NCI-H2171 treated with DMSO at 0.1 percent for 48 hours (cell line): ENCODE results near the gene CORO2B.

Experiments used
- DNase-seq: peaks from one replicate; lab custom pipeline; 2025; lab: John Stamatoyannopoulos, UW

Gene CORO2B

DNA sequence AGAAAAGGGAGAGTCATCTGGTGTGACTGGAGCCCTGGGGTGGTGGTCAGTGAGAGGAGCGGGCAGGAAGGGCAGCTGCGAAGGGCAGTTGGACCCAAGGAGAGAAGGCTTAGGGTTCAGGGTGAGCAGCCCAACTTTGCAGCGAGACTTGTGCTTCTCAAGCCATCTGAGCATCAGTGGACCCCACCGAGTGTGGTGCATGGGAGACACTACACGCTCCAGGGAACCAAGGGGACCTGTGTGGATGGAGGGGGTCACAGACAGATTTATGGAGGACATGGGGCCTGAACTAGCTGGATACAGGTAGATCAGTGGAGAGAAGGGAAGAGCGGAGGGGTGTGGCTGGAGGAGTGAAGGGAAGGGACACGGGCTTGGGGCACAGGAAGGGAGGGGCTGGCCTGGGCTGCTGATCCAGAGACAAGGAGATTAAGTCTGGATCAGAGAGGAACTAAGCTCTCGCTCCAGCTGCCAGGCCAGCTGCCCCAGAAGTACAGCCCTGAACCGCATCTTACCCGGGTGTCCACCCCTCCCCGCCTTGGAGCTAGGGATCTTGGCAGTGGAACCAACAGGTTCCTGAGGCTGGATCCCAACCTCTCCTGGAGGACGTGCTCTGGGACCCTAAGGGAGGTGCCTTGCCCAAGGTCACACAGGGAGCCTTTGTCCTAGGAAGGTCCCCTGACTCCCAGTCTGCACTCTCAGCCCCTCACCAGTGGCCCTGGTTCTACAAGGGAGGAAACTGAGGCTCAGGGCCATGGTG is 120.5 kb downstream of the CORO2B start:
- no peak for DNase-seq

DNA sequence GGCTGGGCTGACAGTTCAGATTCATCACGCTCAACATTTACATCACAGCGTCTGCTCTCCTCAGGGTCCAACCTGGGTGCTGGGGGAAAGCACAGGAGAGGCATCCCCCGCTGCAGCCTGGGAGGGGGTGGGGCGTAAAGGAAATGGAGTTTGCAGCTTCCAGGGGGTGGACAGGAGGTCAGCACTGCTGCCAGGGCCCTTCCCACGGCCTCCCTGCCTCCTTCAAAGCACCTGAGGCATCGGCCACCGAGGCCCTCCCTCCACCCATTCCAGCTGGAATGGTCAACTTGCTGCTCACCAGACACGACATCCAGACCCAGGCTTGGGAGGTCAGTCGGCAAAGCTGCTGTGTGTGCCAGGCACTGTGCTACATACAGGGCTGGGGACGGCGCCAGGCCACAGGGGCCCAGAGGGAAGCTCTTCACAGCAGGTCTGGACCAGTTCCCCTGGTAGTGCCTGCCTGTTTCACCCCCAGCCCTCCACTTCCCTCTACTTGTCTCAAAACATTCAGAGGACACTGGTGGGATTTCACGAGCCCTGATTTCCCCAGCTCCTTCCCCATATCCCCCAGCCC is 121.2 kb downstream of the CORO2B start:
- DNase-seq: no peak

DNA sequence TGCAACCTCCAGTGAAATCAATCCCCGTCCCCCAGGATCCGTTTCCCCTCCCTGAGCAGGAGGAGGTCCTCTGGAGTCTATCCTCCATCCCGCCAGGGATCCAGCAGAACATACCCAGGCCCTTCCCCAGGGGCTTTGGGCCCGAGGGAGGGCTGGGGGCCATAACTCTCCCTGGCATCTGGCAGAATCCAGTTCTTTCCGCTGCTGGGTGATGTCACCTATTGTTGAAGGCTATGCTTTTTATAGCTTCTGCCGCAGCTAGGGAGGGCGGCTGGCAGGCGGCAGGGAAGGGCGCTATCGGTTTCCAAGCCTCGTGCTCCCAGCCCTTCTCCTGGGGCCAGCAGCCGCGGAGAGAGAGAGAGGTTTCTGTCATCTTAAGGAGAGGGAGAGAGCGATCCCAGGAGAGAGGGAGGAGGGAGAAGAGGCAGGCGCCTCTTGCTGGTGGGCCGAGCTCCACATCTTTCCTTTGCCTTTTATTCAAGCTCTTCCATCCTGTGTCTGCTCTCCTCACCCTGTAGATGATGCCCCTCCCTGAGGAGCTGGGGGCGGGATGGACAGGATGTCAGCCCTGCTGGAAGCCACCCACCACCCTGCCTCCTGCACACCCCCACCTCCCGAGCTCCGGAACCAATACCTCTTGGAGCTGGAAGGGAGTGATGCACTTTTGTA is 121.8 kb downstream of the CORO2B start:
- peak; percentile 97 for DNase-seq

DNA sequence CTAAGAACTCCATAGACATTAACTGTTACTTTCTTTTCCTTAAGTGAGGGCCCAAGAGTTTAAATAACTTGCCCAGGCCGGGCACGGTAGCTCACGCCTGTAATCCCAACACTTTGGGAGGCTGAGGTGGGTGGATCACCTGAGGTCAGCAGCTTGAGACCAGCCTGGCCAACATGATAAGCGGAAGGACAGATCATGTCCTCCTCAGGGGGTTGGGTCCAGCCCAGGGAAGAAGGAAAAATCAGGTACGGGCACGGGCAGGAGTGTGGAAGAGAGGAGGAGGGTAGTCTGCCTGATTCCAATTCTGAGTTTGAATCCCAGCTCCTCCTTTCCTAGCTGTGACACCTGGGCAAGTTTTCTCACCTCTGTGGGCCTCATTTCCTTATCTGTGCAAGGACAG is 123.1 kb downstream of the CORO2B start:
- DNase-seq: no peak

DNA sequence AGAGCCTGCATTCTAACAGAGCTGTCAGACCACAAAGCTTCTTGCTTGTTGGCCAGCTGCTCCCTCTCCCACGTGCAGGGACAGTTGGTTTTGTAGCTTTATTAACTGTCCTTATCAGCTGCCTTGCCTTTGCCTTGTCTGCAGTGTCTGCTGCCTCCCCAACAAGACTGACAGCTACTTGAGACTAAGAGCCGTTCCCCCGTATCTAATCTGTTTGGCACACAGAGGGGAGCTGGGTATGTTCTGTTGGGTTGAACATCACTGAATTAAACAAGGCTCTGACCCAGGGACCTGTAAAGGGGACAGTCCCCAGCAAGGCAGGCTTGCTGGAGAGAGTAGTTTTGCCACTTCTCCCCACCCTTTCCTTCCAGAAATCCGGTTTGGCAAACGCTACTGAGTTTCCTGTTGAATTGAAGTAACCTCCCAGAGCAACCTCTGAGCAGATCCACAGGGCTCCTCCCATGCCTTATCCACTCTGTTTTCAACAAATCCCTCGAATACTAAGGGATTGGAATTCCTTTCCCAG is 125.8 kb downstream of the CORO2B start:
- DNase-seq: peak; percentile 34

DNA sequence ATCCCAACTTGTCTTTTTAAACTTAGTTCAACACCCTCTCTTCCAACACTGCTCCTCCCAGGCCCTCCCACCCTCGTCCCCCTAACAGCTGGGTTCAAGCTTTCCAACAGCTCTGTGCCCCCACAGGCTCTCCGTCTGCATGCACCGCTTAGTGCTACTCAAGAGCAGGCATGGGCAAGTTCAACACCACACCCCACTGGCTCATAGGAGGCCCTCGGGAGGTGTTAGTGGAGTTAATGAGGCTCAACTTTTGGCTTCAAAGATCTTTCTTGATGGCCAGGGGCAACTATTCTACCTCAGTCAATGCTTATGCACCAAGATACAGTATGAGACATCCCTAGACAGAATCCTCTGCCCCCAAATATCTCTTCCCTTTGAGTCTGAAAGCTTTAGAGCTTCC is 127.5 kb downstream of the CORO2B start:
- DNase-seq: no peak

DNA sequence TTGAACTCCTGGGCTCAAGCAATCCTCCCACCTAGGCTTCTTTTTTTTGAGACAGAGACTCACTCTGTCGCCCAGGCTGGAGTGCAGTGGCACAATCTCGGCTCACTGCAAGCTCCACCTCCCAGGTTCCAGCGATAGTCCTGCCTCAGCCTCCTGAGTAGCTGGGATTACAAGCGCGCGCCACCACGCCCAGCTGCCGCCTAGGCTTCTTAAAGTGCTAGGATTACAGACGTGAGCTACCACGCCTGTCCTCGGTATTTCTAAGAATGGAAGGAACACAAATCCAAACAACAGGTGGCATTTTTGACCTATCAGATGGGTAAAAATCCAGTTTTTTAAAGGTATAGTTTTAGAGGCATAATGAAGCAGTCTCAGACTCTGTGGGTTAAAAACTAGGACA is 128.1 kb downstream of the CORO2B start:
- no peak for DNase-seq

DNA sequence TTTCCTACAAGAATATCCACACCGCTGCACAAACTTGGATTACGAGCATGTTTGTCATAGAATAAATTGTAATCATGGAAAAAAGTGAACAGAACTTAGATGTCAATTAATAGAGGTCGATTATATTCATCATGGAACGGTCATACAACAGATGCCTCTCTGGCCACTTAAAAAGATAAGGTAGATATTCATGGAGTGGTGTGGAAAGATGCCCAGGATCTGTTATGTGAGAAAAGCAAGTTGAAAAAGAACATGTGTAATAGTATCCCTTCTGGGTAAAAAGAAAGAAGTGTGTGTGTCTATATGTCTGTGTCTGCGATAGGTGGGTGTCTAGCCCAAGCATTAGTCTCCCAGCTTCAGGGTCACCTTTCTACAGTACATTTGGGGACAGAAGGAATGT is 128.6 kb downstream of the CORO2B start:
- DNase-seq: no peak

DNA sequence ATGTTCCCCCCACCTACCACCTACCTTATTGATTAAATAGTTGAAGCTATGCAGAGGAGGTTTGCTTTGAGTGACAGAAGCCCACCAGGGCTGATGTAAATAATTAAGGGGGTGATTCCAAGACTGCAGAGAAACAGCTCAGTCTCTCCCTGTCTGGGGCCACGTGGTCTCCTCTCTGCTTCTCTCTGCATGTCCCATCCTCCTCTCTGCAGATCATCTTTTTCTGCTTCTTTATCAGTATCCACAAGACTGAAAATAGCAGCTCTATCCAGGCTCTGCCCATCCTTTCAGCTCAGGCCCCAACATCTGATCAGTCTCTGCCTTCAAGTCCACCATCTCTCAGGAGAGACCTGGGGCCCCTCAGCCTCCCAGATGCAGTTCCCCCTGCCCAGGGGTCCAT is 131.1 kb downstream of the CORO2B start:
- no peak for DNase-seq

DNA sequence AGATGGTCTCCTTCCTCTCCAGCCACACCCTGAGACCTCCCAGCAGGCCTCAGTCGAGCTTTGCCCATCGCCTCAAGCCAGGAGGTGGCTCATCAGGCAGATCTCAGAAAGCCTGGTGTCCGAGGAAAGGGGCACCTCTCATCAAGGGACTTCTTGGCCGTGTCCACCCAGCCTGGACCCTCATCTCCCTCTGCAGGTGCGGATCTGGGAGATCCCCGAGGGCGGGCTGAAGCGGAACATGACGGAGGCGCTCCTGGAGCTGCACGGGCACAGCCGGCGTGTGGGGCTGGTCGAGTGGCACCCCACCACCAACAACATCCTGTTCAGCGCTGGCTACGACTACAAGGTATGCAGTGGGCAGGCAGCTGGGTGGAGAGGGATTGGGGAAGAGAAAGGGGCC is 131.7 kb downstream of the CORO2B start:
- DNase-seq: no peak

DNA sequence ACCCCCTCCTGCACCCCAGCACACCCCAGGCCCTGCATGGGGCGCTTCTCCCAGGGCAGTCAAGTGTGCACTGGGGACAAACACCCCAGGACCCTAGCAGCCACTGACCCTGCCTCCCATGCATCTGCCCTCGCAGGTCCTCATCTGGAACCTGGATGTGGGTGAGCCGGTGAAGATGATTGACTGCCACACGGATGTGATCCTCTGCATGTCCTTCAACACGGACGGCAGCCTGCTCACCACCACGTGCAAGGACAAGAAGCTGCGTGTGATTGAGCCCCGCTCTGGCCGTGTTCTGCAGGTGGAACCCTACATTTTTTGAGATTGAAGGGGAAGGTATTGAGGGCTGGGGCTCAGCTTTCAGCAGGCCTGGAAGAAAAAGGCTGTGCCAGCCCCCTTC is 132.6 kb downstream of the CORO2B start:
- DNase-seq: no peak

DNA sequence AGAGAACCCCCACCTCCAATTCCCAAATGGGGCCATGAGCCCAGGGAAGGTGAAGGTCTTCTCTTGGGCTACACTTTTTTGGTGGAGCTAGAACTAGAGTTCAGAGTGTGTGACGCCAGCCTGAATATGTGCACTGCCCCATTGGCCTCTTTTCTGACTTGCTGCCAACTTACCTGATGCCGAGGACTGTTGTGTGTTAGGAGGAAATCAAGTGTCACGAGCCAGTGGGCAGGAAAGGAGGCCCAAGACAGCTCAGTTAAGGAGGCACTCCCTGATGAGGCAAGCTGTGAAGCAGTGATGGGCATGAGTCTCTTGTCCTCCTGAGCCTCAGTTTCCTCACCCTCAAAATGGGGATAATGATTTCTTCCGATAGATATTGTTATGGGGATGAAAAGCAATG is 134.1 kb downstream of the CORO2B start:
- no peak for DNase-seq

DNA sequence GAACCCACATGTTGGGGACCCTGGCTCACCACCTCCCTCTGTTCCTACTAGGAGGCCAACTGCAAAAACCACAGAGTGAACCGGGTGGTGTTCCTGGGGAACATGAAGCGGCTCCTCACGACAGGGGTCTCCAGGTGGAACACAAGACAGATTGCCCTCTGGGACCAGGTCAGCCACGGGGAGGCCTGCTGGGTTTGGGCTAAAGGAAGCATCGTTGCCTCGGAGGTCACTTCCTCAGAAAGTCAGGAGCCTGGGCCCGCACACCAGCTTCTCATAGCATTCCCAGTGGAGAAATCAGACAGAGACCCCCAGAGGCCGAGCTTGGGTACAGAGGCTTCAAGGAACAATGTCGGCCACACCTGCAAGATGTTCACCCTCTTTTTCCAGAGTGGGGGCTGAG is 135.1 kb downstream of the CORO2B start:
- no peak for DNase-seq

DNA sequence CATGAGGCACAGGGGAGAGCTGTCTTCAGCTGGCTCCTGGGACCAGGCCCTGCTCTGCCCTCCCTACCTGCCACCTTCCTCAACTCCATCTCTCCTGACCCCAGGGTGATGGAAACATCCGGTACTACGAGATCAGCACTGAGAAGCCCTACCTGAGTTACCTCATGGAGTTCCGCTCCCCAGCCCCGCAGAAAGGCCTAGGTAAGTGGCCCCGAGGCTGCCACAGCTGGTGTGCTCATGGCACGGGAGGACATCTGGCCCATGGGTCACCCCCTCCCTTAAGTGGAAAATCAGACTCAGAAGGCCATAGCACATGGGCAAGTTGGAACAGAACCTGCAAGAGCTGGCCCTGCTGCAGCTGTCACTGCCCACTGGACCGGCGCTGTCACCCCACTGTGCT is 136.3 kb downstream of the CORO2B start:
- no peak for DNase-seq

DNA sequence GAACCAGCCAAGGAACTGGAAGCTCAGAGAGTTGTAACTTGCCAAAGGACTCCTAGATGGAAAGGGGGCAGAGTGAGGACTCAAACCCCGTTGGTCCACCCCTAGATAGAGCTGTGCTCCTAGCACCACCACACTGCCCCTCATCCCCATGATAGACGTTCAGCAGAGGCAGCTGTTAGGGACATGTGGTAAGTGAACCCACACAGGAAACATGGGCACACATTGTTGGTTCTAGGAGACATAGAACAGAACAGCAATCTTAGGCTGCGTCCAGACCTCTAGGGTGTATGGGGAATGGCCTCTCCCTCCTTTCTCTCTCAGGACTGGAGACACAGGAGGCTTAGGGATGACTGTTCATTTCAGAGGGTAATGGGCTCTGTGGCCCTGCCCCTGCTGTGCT is 139.2 kb downstream of the CORO2B start:
- DNase-seq: no peak

DNA sequence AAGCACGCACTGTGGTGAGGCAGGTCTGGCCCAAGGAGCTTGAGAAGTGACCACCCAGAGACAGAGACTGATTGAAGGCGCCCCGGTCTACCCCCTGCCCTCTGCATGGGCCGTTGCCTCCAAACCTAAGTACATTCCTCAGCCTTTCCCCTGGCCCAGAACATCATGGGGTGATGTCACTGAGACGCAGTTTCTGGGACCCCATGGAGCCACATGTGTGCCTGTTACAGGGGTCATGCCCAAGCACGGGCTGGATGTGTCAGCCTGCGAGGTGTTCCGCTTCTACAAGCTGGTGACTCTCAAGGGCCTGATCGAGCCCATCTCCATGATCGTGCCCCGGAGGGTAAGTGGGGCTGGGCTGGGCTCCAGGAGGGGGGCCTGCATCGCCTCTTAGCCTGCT is 139.7 kb downstream of the CORO2B start:
- no peak for DNase-seq

DNA sequence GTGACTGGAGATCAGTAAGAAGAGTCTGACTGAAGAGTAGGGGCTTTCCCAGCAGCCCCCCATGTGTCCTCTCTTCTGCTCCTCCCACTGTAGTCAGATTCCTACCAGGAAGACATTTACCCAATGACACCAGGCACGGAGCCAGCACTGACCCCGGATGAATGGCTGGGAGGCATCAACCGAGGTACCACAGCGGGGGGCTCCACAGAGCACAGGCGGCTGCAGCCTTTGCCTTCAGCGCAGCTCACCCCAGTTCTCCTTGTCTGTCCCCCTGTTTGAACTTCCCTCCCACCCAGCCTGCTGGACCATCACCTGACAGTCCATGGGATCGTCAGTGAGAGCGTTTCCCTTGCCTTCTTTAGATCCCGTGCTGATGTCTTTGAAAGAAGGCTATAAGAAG is 140.3 kb downstream of the CORO2B start:
- no peak for DNase-seq

DNA sequence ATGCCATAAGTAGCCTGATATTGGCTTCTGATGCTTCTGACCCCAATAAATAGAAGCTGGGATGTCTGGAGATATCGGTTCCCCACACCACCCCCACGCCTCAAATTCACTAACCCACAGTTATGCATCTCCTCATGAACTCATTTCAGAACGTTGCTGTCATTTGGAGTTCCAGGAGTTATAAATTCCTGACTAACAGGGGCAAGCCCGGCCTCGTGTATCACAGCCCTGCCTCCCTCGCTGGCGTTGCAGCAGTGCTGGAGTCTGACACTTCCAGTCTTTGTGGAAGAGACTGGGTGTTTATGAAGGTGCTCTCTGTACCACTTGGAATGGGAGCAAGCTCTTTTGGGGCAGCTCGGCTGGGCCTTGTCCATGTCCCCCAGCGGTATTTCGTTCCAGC is 140.9 kb downstream of the CORO2B start:
- DNase-seq: no peak

DNA sequence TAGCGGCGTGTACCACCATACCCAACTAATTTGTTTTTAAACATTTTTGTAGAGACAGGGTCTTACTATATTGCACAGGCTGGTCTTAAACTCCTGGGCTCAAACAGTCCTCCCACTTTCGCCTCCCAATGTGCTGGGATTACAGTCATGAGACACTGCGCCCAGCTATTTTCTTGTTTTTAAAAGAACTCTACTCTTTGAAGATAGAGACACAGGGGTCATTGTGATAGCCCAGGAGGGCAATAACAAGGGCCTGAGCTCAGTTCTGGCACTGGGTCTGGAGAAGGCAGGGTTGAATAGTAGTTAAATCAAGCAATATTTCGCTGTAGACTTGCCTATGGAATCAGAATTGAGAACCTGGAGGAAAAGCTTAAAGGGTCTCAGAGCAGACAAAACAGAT is 143.1 kb downstream of the CORO2B start:
- DNase-seq: no peak

DNA sequence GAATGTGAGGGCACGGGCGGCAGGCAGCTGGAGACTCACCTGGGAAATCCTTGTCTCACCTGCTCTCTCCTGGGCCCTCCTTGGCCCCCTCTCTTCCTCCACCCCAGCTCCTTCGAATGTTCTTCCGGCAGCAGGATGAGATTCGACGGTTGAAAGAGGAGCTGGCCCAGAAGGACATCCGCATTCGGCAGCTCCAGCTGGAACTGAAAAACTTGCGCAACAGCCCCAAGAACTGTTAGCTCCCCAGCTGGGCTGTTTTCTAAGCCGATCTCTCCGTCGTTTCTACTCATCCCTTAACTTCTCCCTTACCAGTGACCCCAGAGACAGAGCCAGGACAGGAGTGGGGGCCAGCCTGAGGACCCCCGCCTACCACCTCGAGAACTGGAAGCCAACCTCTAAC is 146.9 kb downstream of the CORO2B start:
- DNase-seq: peak; percentile 40

DNA sequence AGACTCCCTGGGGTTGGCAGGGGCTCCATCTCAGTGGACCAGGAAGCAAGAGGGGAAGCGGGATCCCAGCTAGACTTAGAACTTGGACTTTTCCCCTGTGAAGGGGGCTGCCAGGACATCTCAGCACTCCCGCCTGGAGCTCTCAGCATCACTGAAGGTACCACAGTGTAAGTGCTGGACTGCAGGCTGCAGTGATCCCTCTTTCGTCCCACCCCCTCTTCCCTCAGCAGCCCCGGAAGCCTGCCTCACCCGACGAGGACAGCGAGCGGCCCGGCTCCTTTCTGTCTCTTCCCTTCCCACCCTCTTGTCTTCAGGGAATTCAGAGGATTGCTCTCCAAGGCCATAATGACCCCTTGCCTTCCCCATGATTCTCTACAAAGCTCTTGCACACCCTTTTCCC is 147.5 kb downstream of the CORO2B start:
- DNase-seq: no peak

DNA sequence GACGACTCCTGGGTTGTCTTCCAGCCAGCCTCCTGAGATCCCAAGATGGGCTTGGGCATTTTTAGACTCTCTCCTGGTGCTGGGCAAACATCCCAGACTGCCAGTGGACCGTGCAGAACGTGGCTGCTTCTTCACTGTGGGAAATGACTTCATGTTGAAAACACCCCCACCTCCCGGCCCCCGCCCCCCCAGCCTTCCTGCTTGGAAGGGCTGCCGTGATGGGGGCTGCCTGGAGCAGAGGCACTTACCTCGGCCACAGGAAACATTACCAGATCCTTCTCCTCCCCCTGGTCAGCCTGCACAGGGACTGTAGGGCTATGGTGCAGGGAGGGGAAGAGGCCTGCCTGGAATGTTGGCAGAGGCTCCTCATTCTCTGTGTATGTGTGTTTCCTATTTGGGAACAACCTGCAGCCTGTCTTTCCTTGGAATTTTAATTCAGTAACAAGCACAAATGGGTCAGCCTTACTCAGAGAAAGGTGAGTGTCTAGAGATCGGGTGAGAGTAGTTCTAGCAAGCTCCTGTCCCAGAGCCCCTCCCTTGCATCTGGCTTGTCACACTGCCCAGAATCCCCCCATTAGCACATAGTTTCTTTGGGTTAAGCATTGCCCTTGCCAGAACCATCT is 151.1 kb downstream of the CORO2B start:
- no peak for DNase-seq

DNA sequence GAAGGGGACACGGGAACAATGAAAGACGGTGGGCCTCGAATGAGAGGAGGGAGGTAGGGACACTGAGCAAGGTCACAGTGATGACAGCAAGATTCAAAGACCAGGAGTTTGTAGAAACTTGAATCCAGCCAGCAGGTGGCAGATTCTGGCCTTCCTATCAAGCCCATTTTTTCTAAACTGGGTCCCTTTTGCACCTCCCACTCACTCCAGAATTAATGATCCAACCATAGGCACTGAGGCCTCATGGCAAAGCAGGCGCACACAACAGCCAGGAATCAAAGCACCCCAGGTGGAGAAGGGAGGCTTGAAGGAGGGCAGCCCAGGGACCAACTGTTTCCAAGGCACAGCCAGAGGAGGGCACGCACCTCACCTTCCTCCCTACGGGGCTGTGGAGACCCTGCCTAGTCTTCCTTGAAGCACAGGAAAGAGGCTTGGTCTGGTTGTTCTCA is 151.7 kb downstream of the CORO2B start:
- peak; percentile 23 for DNase-seq
